ENCODE measurements around the gene EFNA5.

DNA sequence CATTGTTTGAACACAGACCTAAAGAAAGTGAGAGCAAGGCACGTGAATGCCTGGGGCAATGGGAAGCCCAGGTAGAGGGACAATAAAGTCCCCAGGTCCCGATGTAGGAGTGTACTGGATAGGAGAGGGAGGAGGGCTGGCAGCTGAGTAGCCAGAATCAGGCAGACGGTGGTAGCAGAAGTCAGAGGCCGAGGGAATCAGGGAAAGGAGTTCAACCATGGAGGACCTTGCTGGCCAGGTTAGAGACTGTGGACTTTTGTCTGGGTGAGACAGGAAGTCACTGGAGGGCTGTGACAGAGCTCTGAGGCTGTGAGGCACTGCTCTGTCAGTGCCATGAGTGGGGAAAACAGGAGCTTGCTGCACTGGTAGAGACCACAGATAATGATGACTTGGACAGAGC is 248.2 kb downstream of the EFNA5 start:
- TF ChIP-seq, protein P1, sequence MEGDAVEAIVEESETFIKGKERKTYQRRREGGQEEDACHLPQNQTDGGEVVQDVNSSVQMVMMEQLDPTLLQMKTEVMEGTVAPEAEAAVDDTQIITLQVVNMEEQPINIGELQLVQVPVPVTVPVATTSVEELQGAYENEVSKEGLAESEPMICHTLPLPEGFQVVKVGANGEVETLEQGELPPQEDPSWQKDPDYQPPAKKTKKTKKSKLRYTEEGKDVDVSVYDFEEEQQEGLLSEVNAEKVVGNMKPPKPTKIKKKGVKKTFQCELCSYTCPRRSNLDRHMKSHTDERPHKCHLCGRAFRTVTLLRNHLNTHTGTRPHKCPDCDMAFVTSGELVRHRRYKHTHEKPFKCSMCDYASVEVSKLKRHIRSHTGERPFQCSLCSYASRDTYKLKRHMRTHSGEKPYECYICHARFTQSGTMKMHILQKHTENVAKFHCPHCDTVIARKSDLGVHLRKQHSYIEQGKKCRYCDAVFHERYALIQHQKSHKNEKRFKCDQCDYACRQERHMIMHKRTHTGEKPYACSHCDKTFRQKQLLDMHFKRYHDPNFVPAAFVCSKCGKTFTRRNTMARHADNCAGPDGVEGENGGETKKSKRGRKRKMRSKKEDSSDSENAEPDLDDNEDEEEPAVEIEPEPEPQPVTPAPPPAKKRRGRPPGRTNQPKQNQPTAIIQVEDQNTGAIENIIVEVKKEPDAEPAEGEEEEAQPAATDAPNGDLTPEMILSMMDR (conservative IDR thresholded peaks at IDR 0.05), result no peak
- no peak for TF ChIP-seq EZH2 (IDR thresholded peaks at IDR 0.05; ENCODE audit: low read depth)

Data from PC-9 (cell line).